ENCODE results near the gene PLAAT5.

DNA sequence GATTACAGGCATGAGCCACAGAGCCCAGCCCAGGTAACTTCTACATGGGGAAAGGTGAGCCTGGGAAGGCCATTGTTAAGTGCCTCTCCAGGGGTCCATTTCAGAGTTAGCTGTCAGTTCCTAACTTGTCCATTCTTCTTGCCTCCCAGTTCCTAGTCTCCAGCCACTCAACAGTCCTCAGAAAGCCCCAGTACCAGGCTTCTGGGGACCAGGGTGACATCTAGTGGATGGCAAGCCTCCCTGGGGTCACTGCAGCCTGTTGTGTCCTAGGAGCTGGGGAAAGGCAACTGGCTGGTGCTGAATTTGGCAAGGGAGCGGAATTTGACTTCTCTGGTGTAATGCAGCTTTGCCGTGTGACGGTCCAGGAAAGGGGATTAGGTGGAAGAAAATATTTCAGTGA, 17.0 kb upstream of the PLAAT5 start:
- TF ChIP-seq CTCF (IDR thresholded peaks at IDR 0.05) = peak in 4 of 5 experiments; percentile 24 to 48 (median 36)
- TF ChIP-seq POLR2A (IDR thresholded peaks at IDR 0.05) = no peak

All from tibial nerve (tissue), 3 donors.